ENCODE results near the gene TPP1.

GRCh38 chr11:6570691-6571427, 48.4 kb downstream of the TPP1 start:
- TF ChIP-seq CTCF (IDR thresholded peaks at IDR 0.05) (peak in 1 of 6 experiments; percentile 7), POLR2A (IDR thresholded peaks at IDR 0.05) (no peak), EP300 (IDR thresholded peaks at IDR 0.05) (no peak)

Measured in upper lobe of left lung (tissue), 4 donors.